ENCODE measurements around the gene SOWAHD. TPM values are rescaled to one million over a fixed set of nuclear protein-coding genes. Genes with fewer than 3 reads are reported as not detected.
"Not testable (repeated sequence)": the region's sequence is repeated elsewhere in the genome, so short reads cannot be mapped to it uniquely, and the experiment has no call there.

Gene SOWAHD
- total RNA-seq, 1 donor from 2014 or later: 0.91 TPM

GRCh38 chrX:119791437-119792231, 33.2 kb downstream of the SOWAHD start, which contains the start of gene RPL39:
TSS of gene RPL39 (minus strand) at chrX:119791630. CDS start at chrX:119791576, 54 bp downstream.
- Mint-ChIP-seq H3K36me3 (ENCODE audit: insufficient read depth) (peaks cover 9% of the 10 kb centered on the region), H3K9me3 (ENCODE audit: low read depth) (no peaks in the 10 kb centered on the region), H3K4me3 (ENCODE audit: low read depth) (peak within 1 kb of the TSS; percentile 95), H3K4me1 (ENCODE audit: low read depth) (peaks cover 14% of the 10 kb centered on the region), H3K27ac (peak within 1 kb of the TSS; percentile 99), H3K27me3 (no peaks in the 10 kb centered on the region)
- TF ChIP-seq CTCF (IDR thresholded peaks at IDR 0.05; ENCODE audit: unreplicated experiment): no peak
- peak; percentile 39 for DNase-seq (ENCODE audit: low spot score, unreplicated experiment)

GRCh38 chrX:119801253-119802221, 43.1 kb downstream of the SOWAHD start:
- Mint-ChIP-seq H3K27me3 (no peaks in the 10 kb centered on the region), H3K4me1 (ENCODE audit: low read depth) (no peaks in the 10 kb centered on the region), H3K9me3 (ENCODE audit: low read depth) (peaks cover 10% of the 10 kb centered on the region), H3K4me3 (ENCODE audit: low read depth) (no peak overlapping the region), H3K27ac (no peak overlapping the region), H3K36me3 (ENCODE audit: insufficient read depth) (peaks cover 3% of the 10 kb centered on the region)
- DNase-seq (ENCODE audit: low spot score, unreplicated experiment): no peak
- TF ChIP-seq CTCF (IDR thresholded peaks at IDR 0.05; ENCODE audit: unreplicated experiment): no peak

- peaks cover 3% of the 10 kb centered on the region for H3K36me3 Mint-ChIP-seq (ENCODE audit: insufficient read depth)
These were observed 44.2 kb downstream of the SOWAHD start for GRCh38 chrX:119802546-119802945.

GRCh38 chrX:119808461-119808860, 50.1 kb downstream of the SOWAHD start:
- not testable (repeated sequence) for H3K4me1 Mint-ChIP-seq (ENCODE audit: low read depth)

More at GRCh38 chrX:119802546-119802945, 44.2 kb downstream of the SOWAHD start:
- no peak for TF ChIP-seq CTCF (IDR thresholded peaks at IDR 0.05; ENCODE audit: unreplicated experiment)
- Mint-ChIP-seq H3K27ac (no peak overlapping the region), H3K9me3 (ENCODE audit: low read depth) (peaks cover 12% of the 10 kb centered on the region), H3K4me3 (ENCODE audit: low read depth) (no peak overlapping the region), H3K4me1 (ENCODE audit: low read depth) (no peaks in the 10 kb centered on the region), H3K27me3 (no peaks in the 10 kb centered on the region)
- no peak for DNase-seq (ENCODE audit: low spot score, unreplicated experiment)

GRCh38 chrX:119809185-119809666, 50.8 kb downstream of the SOWAHD start:
- peaks cover 21% of the 10 kb centered on the region for H3K9me3 Mint-ChIP-seq (ENCODE audit: low read depth)
- H3K4me3 Mint-ChIP-seq (ENCODE audit: low read depth): no peak overlapping the region
- H3K4me1 Mint-ChIP-seq (ENCODE audit: low read depth): no peaks in the 10 kb centered on the region
- DNase-seq (ENCODE audit: low spot score, unreplicated experiment): no peak
- no peak for TF ChIP-seq CTCF (IDR thresholded peaks at IDR 0.05; ENCODE audit: unreplicated experiment)
- H3K27ac Mint-ChIP-seq: no peak overlapping the region
- no peaks in the 10 kb centered on the region for H3K27me3 Mint-ChIP-seq
- peaks cover 2% of the 10 kb centered on the region for H3K36me3 Mint-ChIP-seq (ENCODE audit: insufficient read depth)

More at GRCh38 chrX:119808461-119808860, 50.1 kb downstream of the SOWAHD start:
- not testable (repeated sequence) for H3K4me3 Mint-ChIP-seq (ENCODE audit: low read depth); DNase-seq (ENCODE audit: low spot score, unreplicated experiment); H3K27me3 Mint-ChIP-seq; H3K27ac Mint-ChIP-seq; H3K36me3 Mint-ChIP-seq (ENCODE audit: insufficient read depth)
- peaks cover 21% of the 10 kb centered on the region for H3K9me3 Mint-ChIP-seq (ENCODE audit: low read depth)

Other genes starting within 250 kb of the SOWAHD start
- 17.7 and 18.3 TPM in 2 replicates for gene STEEP1, start 193.2 kb upstream of the SOWAHD start, total RNA-seq
- gene UBE2A, start 184.0 kb upstream of the SOWAHD start, total RNA-seq: 49.4 and 55.0 TPM in 2 replicates
- 11.7 and 12.5 TPM in 2 replicates for gene NKRF, start 152.2 kb upstream of the SOWAHD start, total RNA-seq
- gene SEPTIN6, start 65.4 kb upstream of the SOWAHD start, total RNA-seq: 37.1 and 40.2 TPM in 2 replicates
- 2,140 and 2,224 TPM in 2 replicates for gene RPL39, start 33.0 kb downstream of the SOWAHD start, total RNA-seq
- gene UPF3B, start 94.4 kb downstream of the SOWAHD start, total RNA-seq: 30.2 TPM in 2 replicates
- gene RNF113A, start 113.1 kb downstream of the SOWAHD start, total RNA-seq: 11.3 and 11.8 TPM in 2 replicates
- gene NDUFA1, start 113.2 kb downstream of the SOWAHD start, total RNA-seq: 57.7 and 61.8 TPM in 2 replicates
- gene AKAP14, start 137.3 kb downstream of the SOWAHD start, total RNA-seq: not detected in 2 replicates
- 8.3 and 9.1 TPM in 2 replicates for gene NKAP, start 185.2 kb downstream of the SOWAHD start, total RNA-seq